ENCODE data around the gene TCF4. TPM values are rescaled to one million over a fixed set of nuclear protein-coding genes. Genes with fewer than 3 reads are reported as not detected.

The TCF4 gene
- total RNA-seq, 6 experiments from 2014 or later: 50.4 to 71.1 (median 59.0) TPM

- H3K4me1 Mint-ChIP-seq (ENCODE audit: low read depth): peaks cover 49% of the 10 kb centered on the region
- peaks cover 1% of the 10 kb centered on the region; the same call in 1 of the 2 replicates for H3K27me3 Mint-ChIP-seq (ENCODE audit: insufficient read depth)
- no peak for DNase-seq
- no peak for TF ChIP-seq CTCF (IDR thresholded peaks at IDR 0.05)
- no peaks in the 10 kb centered on the region for H3K9me3 Mint-ChIP-seq
- no peak overlapping the region for H3K27ac Mint-ChIP-seq
- no peak overlapping the region for H3K4me3 Mint-ChIP-seq
- peaks cover 19% of the 10 kb centered on the region for H3K36me3 Mint-ChIP-seq (ENCODE audit: low read depth)
Observed at GRCh38 chr18:55240978-55241377, 347.0 kb downstream of the TCF4 start.

GRCh38 chr18:55239740-55240139 is 348.3 kb downstream of the TCF4 start:
- DNase-seq: no peak
- Mint-ChIP-seq H3K4me1 (ENCODE audit: low read depth) (peaks cover 49% of the 10 kb centered on the region), H3K9me3 (no peaks in the 10 kb centered on the region), H3K4me3 (no peak overlapping the region), H3K36me3 (ENCODE audit: low read depth) (peaks cover 19% of the 10 kb centered on the region), H3K27me3 (ENCODE audit: insufficient read depth) (peaks cover 1% of the 10 kb centered on the region; the same call in 1 of the 2 replicates), H3K27ac (no peak overlapping the region)
- no peak for TF ChIP-seq CTCF (IDR thresholded peaks at IDR 0.05)

GRCh38 chr18:55237660-55238059 is 350.3 kb downstream of the TCF4 start:
- no peaks in the 10 kb centered on the region for H3K9me3 Mint-ChIP-seq
- peaks cover 5% of the 10 kb centered on the region for H3K27me3 Mint-ChIP-seq (ENCODE audit: insufficient read depth)
- peaks cover 46% of the 10 kb centered on the region for H3K4me1 Mint-ChIP-seq (ENCODE audit: low read depth)
- no peak for TF ChIP-seq CTCF (IDR thresholded peaks at IDR 0.05)
- H3K27ac Mint-ChIP-seq: no peak overlapping the region
- no peak overlapping the region for H3K4me3 Mint-ChIP-seq
- peaks cover 17% of the 10 kb centered on the region for H3K36me3 Mint-ChIP-seq (ENCODE audit: low read depth)
- DNase-seq: no peak

GRCh38 chr18:55236150-55236931 is 351.7 kb downstream of the TCF4 start:
- H3K27ac Mint-ChIP-seq: peak overlapping the region; percentile 10; the same call in 1 of the 2 replicates

GRCh38 chr18:55235094-55235461 is 352.9 kb downstream of the TCF4 start:
- 0 out of 2 replicates have a peak overlapping the region, but pooled peaks have one; percentile 35 for H3K27ac Mint-ChIP-seq
- TF ChIP-seq CTCF (IDR thresholded peaks at IDR 0.05): no peak
- H3K27me3 Mint-ChIP-seq (ENCODE audit: insufficient read depth): peaks cover 5% of the 10 kb centered on the region
- H3K4me1 Mint-ChIP-seq (ENCODE audit: low read depth): peaks cover 61% of the 10 kb centered on the region
- no peak for DNase-seq
- no peak overlapping the region for H3K4me3 Mint-ChIP-seq
- H3K36me3 Mint-ChIP-seq (ENCODE audit: low read depth): peaks cover 35% of the 10 kb centered on the region
- no peaks in the 10 kb centered on the region for H3K9me3 Mint-ChIP-seq

More at GRCh38 chr18:55236150-55236931, 351.7 kb downstream of the TCF4 start:
- Mint-ChIP-seq H3K9me3 (no peaks in the 10 kb centered on the region), H3K27me3 (ENCODE audit: insufficient read depth) (peaks cover 5% of the 10 kb centered on the region), H3K4me1 (ENCODE audit: low read depth) (peaks cover 59% of the 10 kb centered on the region), H3K36me3 (ENCODE audit: low read depth) (peaks cover 23% of the 10 kb centered on the region), H3K4me3 (no peak overlapping the region)
- TF ChIP-seq CTCF (IDR thresholded peaks at IDR 0.05): no peak
- DNase-seq: peak; percentile 31

All from HFFc6 (cell line).